Measurements from ENCODE around the gene GATAD2A. TPM values are rescaled to one million over a fixed set of nuclear protein-coding genes. Genes with fewer than 3 reads are reported as not detected.
A peak's percentile ranks its signal among the peaks of the same experiment; 100 is the strongest.

The GATAD2A gene
- total and polyA plus RNA-seq, 9 of the 15 experiments (the other 6 are each of a cell fraction or from before 2014, with no cell fraction given): 2.4 to 226 (median 44.2) TPM

DNA sequence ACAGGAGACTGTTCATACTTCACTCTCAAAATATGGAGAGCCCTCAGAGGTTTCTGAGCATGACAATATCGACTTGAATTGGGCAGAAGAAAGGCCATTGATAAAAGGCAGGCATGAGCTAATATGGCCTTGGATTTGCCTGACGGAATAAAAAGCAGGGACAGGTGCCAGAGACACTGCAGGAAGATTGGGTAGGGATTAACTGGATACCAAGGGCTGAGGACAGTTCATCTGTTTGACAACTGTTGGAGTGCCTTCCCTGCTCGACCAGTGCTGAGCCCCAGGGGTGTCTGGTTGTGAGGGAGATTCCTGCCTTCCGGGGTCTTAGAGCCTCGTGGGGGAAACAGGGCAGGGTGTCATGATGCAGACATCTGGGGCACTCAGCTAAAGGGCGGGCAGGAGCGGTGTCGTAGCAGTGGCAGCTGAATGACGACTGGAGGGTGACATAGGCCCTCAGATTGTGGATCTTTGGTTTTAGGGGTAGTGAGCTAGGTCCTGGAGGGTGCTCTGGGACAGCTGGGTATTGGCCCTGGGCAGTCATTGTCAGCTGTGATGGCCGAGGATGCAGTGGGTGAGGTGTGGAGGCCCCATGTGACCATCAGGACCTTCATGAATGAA, 12.3 kb downstream of the GATAD2A start:
- no TSS peak for BruUV-seq (replicated peaks)
- FAIRE-seq (no peak), DNase-seq (ENCODE audit: extremely low read depth in 1 of 4, low spot score in 3 of 4) (no peak), ATAC-seq (peak; percentile 7; the same call in 1 of the 3 replicates)
- Histone ChIP-seq H3K9me3 (replicated peaks; ENCODE audit: control insufficient read depth, insufficient read depth, low read depth, low read length) (no peaks in the 10 kb centered on the region), H3K4me1 (replicated peaks in 1 of 2; ENCODE audit: control insufficient read depth in 2 of 2, insufficient read depth in 2 of 2, low read length in 2 of 2) (peaks cover 0 to 16% of the 10 kb centered on the region in 2 experiments; a peak in 2 of 5 replicates), H4K20me1 (replicated peaks; ENCODE audit: control insufficient read depth, insufficient read depth, low read length) (peaks cover 51% of the 10 kb centered on the region), H3K4me3 (no peak overlapping the region), H3K9me1 (ENCODE audit: control insufficient read depth, insufficient read depth, low read length) (peaks cover 8% of the 10 kb centered on the region), H3K27ac (ENCODE audit: extremely low read depth, low read depth, low read length) (no peak overlapping the region), H2AFZ (ENCODE audit: low read depth, low read length) (no peak overlapping the region), H3K4me2 (ENCODE audit: insufficient read depth, low read length) (no peak overlapping the region), H3K79me2 (ENCODE audit: control insufficient read depth, insufficient read depth, low read length) (peaks cover 98% of the 10 kb centered on the region), H3K27me3 (ENCODE audit: control insufficient read depth in 2 of 2, insufficient read depth in 2 of 2, low read length in 2 of 2) (no peaks in the 10 kb centered on the region), H3K36me3 (ENCODE audit: control insufficient read depth, insufficient read depth, low read length) (peaks cover 33% of the 10 kb centered on the region; the same call in 2 of the 3 replicates), H3K9ac (ENCODE audit: insufficient read depth in 1 of 2, low read depth in 2 of 2, low read length in 2 of 2) (peak overlapping the region in 1 of 2 experiments; percentile 46; a peak in 2 of 4 replicates)
- ChIA-PET CTCF (ENCODE audit: low intra/inter-chr PET ratio) (no interaction called here), POLR2A (interaction anchor here (0.6 to 3.4 kb wide), 10 partner anchors 8 to 49 kb away, joined by 3 to 27 read pairs (median 4); partner anchors contain the start of gene GATAD2A)
- TF ChIP-seq PHB (CRISPR knock-in tag; IDR thresholded peaks at IDR 0.05): no peak
- TF ChIP-seq POLR2G (IDR thresholded peaks at IDR 0.05; ENCODE audit: low read depth, low read length): 0 out of 2 replicates have a peak, but pooled peaks have one; percentile 23
- 73% methylated on average over 9 of the region's 10 CpGs for WGBS (ENCODE audit: insufficient coverage, low coverage, missing lambda C conversion rate)
- intact Hi-C loops (cut with micrococcal nuclease) (no loop called here), in situ Hi-C loops (cut with MboI) (no loop called here)

DNA sequence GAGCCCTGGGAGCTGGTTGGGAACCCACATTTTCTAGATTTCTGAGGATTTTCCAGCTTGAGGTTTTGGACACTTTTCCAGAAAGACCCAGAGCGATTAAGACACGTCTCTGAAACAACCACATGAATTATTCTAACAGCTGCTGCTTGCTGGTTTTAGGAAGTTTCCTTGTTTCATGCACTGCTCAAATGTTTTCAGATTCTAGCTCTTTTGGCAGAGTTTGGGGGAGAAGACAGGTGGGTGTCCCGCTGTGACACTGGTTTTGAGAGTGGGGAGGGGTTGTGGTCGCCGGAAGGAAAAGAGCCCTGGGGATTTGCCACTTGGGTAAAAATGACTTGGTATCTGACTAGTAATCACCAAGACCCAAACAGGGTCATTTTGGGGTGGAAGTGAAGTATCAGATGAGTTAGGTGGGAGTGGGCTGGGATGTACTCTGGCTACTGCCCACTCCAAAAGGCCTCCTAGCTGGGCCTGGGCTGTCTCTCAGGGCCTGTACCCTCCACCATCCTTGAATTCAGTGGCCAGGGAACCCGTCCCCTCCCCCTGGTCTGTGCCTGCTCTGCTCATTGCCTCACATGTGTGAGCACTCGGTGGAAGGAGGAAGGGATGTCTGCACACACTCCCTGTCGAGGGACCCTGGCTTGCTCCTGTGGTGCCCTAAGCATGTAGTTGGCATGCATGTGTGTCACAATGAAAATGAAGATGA, 13.2 kb downstream of the GATAD2A start:
- ChIA-PET CTCF (ENCODE audit: low intra/inter-chr PET ratio) (no interaction called here), POLR2A (interaction anchor here (0.7 to 3.4 kb wide), 5 partner anchors 9 to 29 kb away, joined by 3 to 27 read pairs (median 4); partner anchors contain the start of gene GATAD2A)
- BruUV-seq (replicated peaks): no TSS peak
- no peaks in the 10 kb centered on the region for H3K9me3 ChIP-seq (replicated peaks; ENCODE audit: control insufficient read depth, insufficient read depth, low read depth, low read length)
- no peak overlapping the region for H3K4me2 ChIP-seq (ENCODE audit: insufficient read depth, low read length)
- peaks cover 36% of the 10 kb centered on the region; the same call in 2 of the 3 replicates for H3K36me3 ChIP-seq (ENCODE audit: control insufficient read depth, insufficient read depth, low read length)
- ATAC-seq (peak; percentile 18; the same call in 2 of the 3 replicates), FAIRE-seq (no peak), DNase-seq (ENCODE audit: extremely low read depth in 1 of 4, low spot score in 3 of 4) (peak in 1 of 4 experiments; percentile 25)
- peaks cover 0 to 19% of the 10 kb centered on the region in 2 experiments; a peak in 2 of 5 replicates for H3K4me1 ChIP-seq (replicated peaks in 1 of 2; ENCODE audit: control insufficient read depth in 2 of 2, insufficient read depth in 2 of 2, low read length in 2 of 2)
- peaks cover 55% of the 10 kb centered on the region for H4K20me1 ChIP-seq (replicated peaks; ENCODE audit: control insufficient read depth, insufficient read depth, low read length)
- peak overlapping the region in 1 of 2 experiments; percentile 77; a peak in 2 of 4 replicates for H3K9ac ChIP-seq (ENCODE audit: insufficient read depth in 1 of 2, low read depth in 2 of 2, low read length in 2 of 2)
- 71% methylated on average over 8 of the region's 8 CpGs for WGBS (ENCODE audit: insufficient coverage, low coverage, missing lambda C conversion rate)
- H3K4me3 ChIP-seq: no peak overlapping the region
- intact Hi-C loops (cut with micrococcal nuclease): no loop called here
- H2AFZ ChIP-seq (ENCODE audit: low read depth, low read length): no peak overlapping the region
- H3K27ac ChIP-seq (ENCODE audit: extremely low read depth, low read depth, low read length): no peak overlapping the region
- H3K27me3 ChIP-seq (ENCODE audit: control insufficient read depth in 2 of 2, insufficient read depth in 2 of 2, low read length in 2 of 2): no peaks in the 10 kb centered on the region
- in situ Hi-C loops (cut with MboI): no loop called here
- H3K79me2 ChIP-seq (ENCODE audit: control insufficient read depth, insufficient read depth, low read length): peaks cover 98% of the 10 kb centered on the region
- H3K9me1 ChIP-seq (ENCODE audit: control insufficient read depth, insufficient read depth, low read length): peaks cover 8% of the 10 kb centered on the region
